Stimulated activated CD4-positive, alpha-beta T cell treated with anti-CD3 and anti-CD28 coated beads, Interleukin-2, amount 100 ng/mL, for 48 hours (primary cell): ENCODE data around the gene PRKAR2A.
"Not testable (repeated sequence)": the region's sequence is repeated elsewhere in the genome, so short reads cannot be mapped to it uniquely, and the experiment has no call there.

Experiments used
- DNase-seq, 2 donors: peaks; one replicate each; pipeline ENCODE4 v3.0.0-alpha.2; 2020

Gene PRKAR2A

GRCh38 chr3:48835650-48836366, 11.9 kb downstream of the PRKAR2A start:
- no peak for DNase-seq

GRCh38 chr3:48832684-48833083, 15.0 kb downstream of the PRKAR2A start:
- no peak for DNase-seq

GRCh38 chr3:48830715-48831114, 17.0 kb downstream of the PRKAR2A start:
- no peak for DNase-seq

- DNase-seq: not testable (repeated sequence)
These were observed 18.1 kb downstream of the PRKAR2A start for GRCh38 chr3:48829525-48829924.

GRCh38 chr3:48827874-48828273, 19.8 kb downstream of the PRKAR2A start:
- not testable (repeated sequence) for DNase-seq

- no peak for DNase-seq
These were observed 21.2 kb downstream of the PRKAR2A start for GRCh38 chr3:48826451-48826850.

GRCh38 chr3:48820612-48821324, 26.9 kb downstream of the PRKAR2A start:
- DNase-seq: no peak

GRCh38 chr3:48819234-48820221, 28.1 kb downstream of the PRKAR2A start:
- no peak for DNase-seq

- no peak for DNase-seq
These were observed 36.1 kb downstream of the PRKAR2A start for GRCh38 chr3:48811524-48811923.

- DNase-seq: no peak
These were observed 42.7 kb downstream of the PRKAR2A start for GRCh38 chr3:48804930-48805329.

- DNase-seq: not testable (repeated sequence)
These were observed 46.8 kb downstream of the PRKAR2A start for GRCh38 chr3:48800831-48801230.

GRCh38 chr3:48798998-48799397, 48.7 kb downstream of the PRKAR2A start:
- no peak for DNase-seq

- DNase-seq: no peak
These were observed 50.0 kb downstream of the PRKAR2A start for GRCh38 chr3:48797626-48798025.

GRCh38 chr3:48795997-48796732, 51.5 kb downstream of the PRKAR2A start:
- no peak for DNase-seq

- DNase-seq: not testable (repeated sequence)
These were observed 54.2 kb downstream of the PRKAR2A start for GRCh38 chr3:48793484-48793883.

- no peak for DNase-seq
These were observed 58.0 kb downstream of the PRKAR2A start for GRCh38 chr3:48789665-48790064.

- no peak for DNase-seq
These were observed 59.0 kb downstream of the PRKAR2A start for GRCh38 chr3:48788544-48789162.

- DNase-seq: no peak
These were observed 63.1 kb downstream of the PRKAR2A start for GRCh38 chr3:48784426-48785120.

- no peak for DNase-seq
These were observed 64.4 kb downstream of the PRKAR2A start for GRCh38 chr3:48783304-48783703.

GRCh38 chr3:48782046-48782445, 65.6 kb downstream of the PRKAR2A start:
- no peak for DNase-seq

- not testable (repeated sequence) for DNase-seq
These were observed 69.1 kb downstream of the PRKAR2A start for GRCh38 chr3:48778565-48778964.
